Activated T-cell treated with anti-CD3 and anti-CD28 coated beads, Interleukin-2, amount 50 U/mL, for 4 hours (primary cell): ENCODE results near the gene MYO15A. TPM values are rescaled to one million over a fixed set of nuclear protein-coding genes. Genes with fewer than 3 reads are reported as not detected.

ENCODE experiments used
- ATAC-seq, 2 donors: fragments of 200-7000 bp; cut with Tn5 transposase; one replicate each; pipeline ENCODE4 v1.10.0; 2021
- DNase-seq: peaks from one replicate; pipeline ENCODE4 v3.0.0-alpha.2; 2020
- H3K27me3 Mint-ChIP-seq: one replicate; pipeline ENCODE4 v1.8.0; 2021; ENCODE audit warnings: low read depth, mixed read lengths
- H3K36me3 Mint-ChIP-seq: one replicate; pipeline ENCODE4 v1.8.0; 2022; ENCODE audit warnings: mixed read lengths; ENCODE audit not compliant: insufficient read depth
- H3K4me1 Mint-ChIP-seq: one replicate; pipeline ENCODE4 v1.8.0; 2021; ENCODE audit warnings: low read depth, mixed read lengths
- H3K4me3 Mint-ChIP-seq: one replicate; pipeline ENCODE4 v1.8.0; 2021; ENCODE audit warnings: mild to moderate bottlenecking, moderate library complexity, mixed read lengths
- H3K9me3 Mint-ChIP-seq: one replicate; pipeline ENCODE4 v1.8.0; 2021; ENCODE audit warnings: mixed read lengths
- total RNA-seq, 3 donors: library from RNA; stranded (reverse); gene quantifications; one replicate each; pipeline ENCODE4 v1.2.1, GENCODE V29; 2021

Gene MYO15A
- total RNA-seq, 3 donors from 2014 or later = 0.11 to 0.24 (median 0.23) TPM

DNA sequence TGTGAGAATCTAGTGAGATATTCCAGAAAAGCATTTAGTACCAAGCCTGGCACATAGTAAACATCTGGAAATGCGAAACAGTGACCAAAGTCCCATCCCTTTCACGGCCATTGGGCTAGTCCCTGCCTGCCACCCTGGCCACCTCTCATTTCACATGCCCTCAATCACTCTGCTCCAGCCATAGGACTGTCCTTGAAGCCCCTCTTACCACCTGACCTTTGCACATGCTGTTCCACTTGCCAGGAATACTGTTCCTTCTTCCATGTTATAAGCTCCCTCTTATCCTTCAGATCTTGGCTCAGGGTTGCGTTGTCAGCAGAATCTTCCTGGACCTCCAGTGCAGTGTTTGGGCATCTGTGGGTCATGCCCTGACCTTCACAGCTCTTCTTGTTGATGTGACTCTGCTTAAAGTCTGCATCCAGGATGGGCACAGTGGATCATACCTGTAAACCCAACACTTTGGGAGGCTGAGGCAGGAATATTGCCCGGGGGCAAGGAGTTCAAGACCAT lies 2.1 kb downstream of the MYO15A start:
- ATAC-seq (no peak), DNase-seq (no peak)
- H3K9me3 Mint-ChIP-seq = no peaks in the 10 kb centered on the region
- H3K4me3 Mint-ChIP-seq = no peak overlapping the region
- no peaks in the 10 kb centered on the region for H3K36me3 Mint-ChIP-seq
- no peaks in the 10 kb centered on the region for H3K27me3 Mint-ChIP-seq
- H3K4me1 Mint-ChIP-seq = no peaks in the 10 kb centered on the region

DNA sequence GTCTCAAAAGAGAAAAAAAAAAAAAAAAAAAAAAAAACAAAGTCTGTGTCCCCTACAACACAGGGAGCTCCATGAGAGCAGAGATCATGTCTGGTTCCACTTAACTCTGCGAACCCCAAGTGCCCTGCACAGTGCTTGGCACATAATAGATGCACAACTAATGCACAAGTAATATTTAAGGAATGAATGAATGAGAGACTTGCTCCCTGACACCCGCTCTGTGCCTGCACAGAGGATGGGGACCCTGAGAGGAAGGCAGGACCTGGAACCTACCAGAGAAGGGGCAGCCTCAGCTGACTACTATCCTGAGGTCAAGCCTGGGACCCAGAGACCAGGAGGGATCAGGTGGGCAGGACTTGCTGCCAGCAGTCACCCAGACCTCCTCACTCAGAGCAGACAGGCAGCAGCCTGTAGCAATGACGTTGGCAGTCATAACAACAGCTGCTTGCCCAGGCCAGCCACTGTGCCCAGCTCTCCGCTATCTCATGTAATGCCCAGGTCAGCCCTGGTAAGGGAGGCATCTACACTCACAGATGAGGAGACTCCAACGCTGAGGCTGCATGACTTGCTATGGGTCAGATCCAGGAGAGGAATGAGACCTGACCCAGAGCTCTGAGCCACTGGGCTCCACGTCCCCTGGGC lies 2.9 kb downstream of the MYO15A start:
- H3K36me3 Mint-ChIP-seq = no peaks in the 10 kb centered on the region
- ATAC-seq (no peak), DNase-seq (no peak)
- no peaks in the 10 kb centered on the region for H3K4me1 Mint-ChIP-seq
- no peaks in the 10 kb centered on the region for H3K27me3 Mint-ChIP-seq
- no peaks in the 10 kb centered on the region for H3K9me3 Mint-ChIP-seq
- H3K4me3 Mint-ChIP-seq = no peak overlapping the region

DNA sequence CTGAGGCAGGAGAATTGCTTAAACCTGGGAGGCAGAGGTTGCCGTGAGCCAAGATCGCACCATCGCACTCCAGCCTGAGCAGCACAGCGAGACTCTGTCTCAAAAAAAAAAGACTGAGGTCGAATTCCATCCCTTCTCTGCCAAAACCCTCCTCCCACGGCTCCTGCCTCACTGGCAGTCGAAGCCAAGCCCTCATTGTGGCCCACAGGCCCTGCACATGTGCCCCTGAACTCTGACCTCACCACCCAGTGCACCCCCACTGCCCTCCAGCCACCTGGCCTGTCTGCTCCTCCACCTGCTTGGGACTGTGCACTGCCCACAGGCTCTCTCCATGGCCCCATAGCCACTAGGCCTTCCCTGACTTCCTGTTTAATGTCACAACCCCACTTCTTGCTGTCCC lies 7.0 kb downstream of the MYO15A start:
- Mint-ChIP-seq H3K36me3 (peaks cover 2% of the 10 kb centered on the region), H3K4me1 (no peaks in the 10 kb centered on the region), H3K9me3 (peaks cover 4% of the 10 kb centered on the region), H3K4me3 (no peak overlapping the region), H3K27me3 (no peaks in the 10 kb centered on the region)
- ATAC-seq (no peak), DNase-seq (no peak)

DNA sequence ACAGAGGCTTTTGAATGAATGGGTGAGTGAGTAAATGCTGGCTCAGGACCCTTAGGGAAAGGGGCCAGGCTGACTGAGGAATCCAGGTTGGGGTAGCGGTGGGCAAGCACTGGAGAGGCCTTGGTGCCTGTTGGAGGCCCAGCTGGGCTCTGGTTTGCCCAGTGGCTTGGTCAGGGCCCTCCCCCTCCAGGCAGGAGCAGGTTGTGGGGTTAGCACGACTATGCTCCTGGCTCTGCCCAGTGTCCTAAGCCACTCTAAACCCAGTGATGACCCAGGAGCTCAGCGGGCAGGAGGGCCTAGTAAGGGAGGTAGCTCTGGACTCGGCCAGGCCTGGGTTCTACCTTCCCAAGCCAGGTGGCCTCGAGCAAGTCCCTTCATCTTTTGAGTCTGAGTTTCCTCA lies 7.5 kb downstream of the MYO15A start:
- ATAC-seq = no peak
- no peaks in the 10 kb centered on the region for H3K27me3 Mint-ChIP-seq

DNA sequence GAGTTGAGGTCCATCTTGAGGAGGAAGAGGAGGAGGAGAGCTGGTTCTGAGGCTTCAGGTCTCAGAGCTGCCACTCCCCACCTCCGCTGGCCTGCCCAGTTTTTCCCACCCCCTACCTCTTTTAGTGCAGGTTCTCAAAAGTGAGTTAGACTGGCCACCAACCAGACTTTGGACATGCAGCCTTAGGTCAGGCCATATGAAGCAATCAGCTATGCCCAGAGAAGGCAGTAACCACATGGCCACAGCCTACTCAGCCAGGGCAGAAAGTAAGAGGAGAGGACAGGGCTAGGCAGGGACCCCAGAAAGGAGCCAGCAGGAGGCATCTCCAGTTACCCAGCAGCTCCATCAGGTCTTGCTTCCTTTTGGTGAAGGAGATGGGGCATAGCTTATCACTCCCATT lies 9.0 kb downstream of the MYO15A start:
- peaks cover 2% of the 10 kb centered on the region for H3K36me3 Mint-ChIP-seq
- ATAC-seq (no peak), DNase-seq (no peak)
- H3K9me3 Mint-ChIP-seq = peaks cover 4% of the 10 kb centered on the region
- no peaks in the 10 kb centered on the region for H3K27me3 Mint-ChIP-seq
- H3K4me1 Mint-ChIP-seq = no peaks in the 10 kb centered on the region
- no peak overlapping the region for H3K4me3 Mint-ChIP-seq

More for the DNA sequence above, 7.5 kb downstream of the MYO15A start:
- Mint-ChIP-seq H3K9me3 (peaks cover 4% of the 10 kb centered on the region), H3K4me3 (no peak overlapping the region), H3K4me1 (no peaks in the 10 kb centered on the region), H3K36me3 (peaks cover 2% of the 10 kb centered on the region)
- no peak for DNase-seq

DNA sequence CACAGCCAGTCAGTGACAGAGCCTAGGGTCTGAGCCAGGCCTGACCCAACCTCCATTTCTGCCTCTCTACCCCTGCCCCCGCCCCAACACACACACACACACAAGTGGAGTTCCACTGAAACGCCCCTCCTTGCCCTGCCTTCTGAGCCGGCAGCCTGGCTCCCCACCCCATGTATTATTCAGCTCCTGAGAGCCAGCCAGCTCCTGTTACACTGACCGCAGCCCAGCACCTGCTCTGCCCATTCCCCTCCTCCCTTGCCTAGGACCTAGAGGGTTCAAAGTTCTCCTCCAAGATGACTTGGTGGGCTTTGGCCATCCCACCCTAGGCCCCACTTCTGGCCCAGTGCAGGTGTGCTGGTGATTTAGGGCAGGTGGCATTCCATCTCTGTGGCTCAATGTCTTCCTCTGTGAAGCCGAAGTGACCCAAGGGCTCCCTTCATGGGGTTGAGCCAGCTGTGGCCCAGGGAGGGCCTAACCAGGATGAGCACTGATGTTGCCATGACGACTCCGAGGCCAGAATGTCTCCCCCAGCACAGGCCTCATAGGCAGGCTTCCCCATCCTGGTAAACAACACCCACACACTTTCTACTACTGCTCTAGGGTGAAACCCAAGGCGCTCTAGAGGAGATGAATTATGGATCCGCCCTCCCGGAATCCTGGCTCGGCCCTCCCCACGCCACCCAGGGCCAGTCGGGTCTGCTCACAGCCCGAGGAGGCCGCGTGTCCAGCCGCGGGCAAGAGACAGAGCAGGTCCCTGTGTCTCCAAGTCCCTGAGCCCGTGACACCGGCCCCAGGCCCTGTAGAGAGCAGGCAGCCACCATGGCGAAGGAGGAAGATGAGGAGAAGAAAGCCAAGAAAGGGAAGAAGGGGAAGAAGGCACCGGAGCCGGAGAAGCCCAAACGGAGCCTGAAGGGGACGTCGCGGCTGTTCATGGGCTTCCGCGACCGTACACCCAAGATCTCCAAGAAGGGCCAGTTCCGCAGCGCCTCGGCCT lies 9.7 kb downstream of the MYO15A start:
- H3K4me3 Mint-ChIP-seq = no peak overlapping the region
- H3K9me3 Mint-ChIP-seq = peaks cover 4% of the 10 kb centered on the region
- ATAC-seq (no peak), DNase-seq (no peak)
- H3K4me1 Mint-ChIP-seq = no peaks in the 10 kb centered on the region
- H3K36me3 Mint-ChIP-seq = peaks cover 2% of the 10 kb centered on the region
- no peaks in the 10 kb centered on the region for H3K27me3 Mint-ChIP-seq

DNA sequence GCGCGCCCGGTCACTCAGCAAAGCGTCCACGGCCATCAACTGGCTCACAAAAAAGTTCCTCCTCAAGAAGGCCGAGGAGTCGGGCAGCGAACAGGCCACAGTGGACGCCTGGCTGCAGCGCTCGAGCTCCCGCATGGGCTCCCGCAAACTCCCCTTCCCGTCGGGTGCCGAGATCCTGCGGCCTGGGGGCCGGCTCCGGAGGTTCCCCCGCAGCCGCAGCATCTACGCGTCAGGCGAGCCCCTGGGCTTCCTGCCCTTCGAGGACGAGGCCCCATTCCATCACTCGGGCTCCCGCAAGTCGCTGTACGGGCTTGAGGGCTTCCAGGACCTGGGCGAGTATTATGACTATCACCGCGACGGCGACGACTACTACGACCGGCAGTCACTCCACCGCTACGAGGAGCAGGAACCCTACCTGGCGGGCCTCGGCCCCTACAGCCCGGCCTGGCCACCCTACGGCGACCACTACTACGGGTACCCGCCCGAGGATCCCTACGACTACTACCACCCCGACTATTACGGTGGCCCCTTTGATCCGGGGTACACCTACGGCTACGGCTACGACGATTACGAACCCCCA lies 10.7 kb downstream of the MYO15A start:
- Mint-ChIP-seq H3K4me3 (no peak overlapping the region), H3K4me1 (no peaks in the 10 kb centered on the region), H3K36me3 (peaks cover 2% of the 10 kb centered on the region), H3K27me3 (no peaks in the 10 kb centered on the region), H3K9me3 (peaks cover 4% of the 10 kb centered on the region)
- ATAC-seq (no peak), DNase-seq (no peak)

DNA sequence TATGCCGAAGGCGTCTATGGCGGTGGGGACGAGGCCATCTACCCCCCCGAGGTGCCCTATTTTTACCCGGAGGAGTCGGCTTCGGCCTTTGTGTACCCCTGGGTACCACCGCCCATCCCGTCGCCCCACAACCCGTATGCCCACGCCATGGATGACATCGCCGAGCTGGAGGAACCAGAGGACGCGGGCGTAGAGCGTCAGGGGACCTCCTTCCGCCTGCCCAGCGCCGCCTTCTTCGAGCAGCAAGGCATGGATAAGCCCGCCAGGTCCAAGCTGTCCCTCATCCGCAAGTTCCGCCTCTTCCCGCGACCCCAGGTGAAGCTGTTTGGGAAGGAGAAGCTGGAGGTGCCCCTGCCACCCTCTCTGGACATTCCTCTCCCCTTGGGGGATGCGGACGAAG lies 11.4 kb downstream of the MYO15A start:
- Mint-ChIP-seq H3K36me3 (peaks cover 2% of the 10 kb centered on the region), H3K4me1 (no peaks in the 10 kb centered on the region), H3K27me3 (no peaks in the 10 kb centered on the region), H3K4me3 (no peak overlapping the region), H3K9me3 (peaks cover 4% of the 10 kb centered on the region)
- DNase-seq (no peak), ATAC-seq (no peak)

DNA sequence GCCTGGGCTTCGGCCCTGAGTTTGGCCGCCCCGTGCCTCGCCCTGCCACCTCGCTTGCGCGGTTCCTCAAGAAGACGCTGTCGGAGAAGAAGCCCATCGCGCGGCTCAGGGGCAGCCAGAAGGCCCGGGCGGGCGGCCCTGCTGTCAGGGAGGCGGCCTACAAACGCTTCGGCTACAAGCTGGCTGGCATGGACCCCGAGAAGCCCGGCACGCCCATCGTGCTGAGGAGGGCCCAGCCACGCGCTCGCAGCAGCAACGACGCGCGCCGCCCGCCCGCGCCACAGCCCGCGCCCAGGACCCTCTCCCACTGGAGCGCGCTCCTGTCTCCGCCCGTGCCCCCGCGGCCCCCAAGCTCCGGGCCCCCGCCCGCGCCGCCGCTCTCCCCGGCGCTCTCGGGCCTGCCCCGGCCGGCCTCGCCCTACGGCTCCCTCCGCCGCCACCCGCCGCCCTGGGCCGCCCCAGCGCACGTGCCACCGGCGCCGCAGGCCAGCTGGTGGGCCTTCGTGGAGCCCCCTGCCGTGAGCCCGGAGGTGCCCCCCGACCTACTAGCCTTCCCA lies 12.0 kb downstream of the MYO15A start:
- Mint-ChIP-seq H3K9me3 (peaks cover 4% of the 10 kb centered on the region), H3K4me3 (no peak overlapping the region), H3K36me3 (peaks cover 2% of the 10 kb centered on the region), H3K27me3 (no peaks in the 10 kb centered on the region), H3K4me1 (no peaks in the 10 kb centered on the region)
- ATAC-seq = no peak
- DNase-seq = no peak

DNA sequence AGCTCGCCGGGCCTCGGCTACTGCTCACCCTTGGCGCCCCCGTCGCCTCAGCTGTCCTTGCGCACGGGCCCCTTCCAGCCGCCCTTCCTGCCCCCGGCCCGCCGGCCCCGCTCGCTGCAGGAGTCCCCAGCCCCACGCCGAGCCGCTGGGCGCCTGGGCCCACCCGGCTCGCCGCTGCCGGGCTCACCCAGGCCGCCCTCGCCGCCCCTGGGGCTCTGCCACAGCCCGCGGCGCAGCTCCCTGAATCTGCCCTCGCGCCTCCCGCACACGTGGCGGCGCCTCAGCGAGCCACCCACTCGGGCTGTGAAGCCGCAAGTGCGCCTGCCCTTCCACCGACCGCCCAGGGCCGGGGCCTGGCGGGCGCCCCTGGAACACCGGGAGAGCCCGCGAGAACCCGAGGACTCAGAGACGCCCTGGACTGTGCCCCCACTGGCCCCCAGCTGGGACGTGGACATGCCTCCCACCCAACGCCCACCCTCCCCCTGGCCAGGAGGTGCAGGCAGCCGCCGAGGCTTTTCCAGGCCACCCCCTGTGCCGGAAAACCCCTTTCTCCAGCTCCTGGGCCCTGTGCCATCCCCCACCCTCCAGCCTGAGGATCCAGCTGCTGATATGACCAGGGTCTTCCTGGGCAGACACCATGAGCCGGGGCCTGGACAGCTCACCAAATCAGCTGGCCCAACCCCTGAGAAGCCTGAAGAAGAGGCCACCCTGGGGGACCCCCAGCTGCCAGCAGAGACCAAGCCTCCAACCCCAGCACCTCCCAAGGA lies 12.8 kb downstream of the MYO15A start:
- no peaks in the 10 kb centered on the region for H3K4me1 Mint-ChIP-seq

DNA sequence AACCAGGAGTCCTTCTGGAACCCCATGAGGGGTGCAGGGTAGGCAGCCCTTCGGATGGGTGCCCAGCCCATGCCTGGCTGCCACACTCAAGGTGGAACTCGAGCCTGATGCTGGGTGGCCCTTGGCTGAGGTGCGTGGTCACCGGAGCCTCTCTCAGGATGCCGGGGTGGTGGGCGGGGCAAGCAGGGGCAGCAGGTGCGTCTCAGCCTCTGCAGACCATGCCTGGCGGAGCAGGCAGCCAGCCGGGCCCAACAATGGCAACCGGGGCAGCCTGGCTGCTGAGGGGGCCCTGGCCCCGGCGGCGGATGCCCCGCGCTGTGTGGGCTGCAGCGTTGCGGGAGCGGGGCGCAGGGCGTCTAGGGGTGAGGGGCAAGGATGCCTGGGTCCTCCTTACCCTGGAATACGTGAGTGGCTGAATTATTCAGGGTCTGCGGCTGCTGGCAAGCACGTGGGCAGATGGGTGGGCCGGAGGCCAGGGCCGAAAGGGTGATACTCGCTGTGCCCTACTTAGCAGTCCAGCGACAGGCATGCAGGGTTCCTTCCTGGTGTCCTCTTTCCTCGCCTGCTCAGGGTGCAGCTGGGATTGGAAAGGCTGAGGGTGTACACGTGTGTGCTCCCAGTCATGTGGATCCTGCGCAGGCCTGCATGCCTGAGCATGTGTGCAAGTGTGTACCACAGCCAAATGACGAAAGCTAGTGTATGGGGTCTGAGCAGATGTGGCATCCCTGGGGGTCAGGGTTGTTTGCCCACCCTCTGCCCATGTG lies 14.6 kb downstream of the MYO15A start:
- H3K27me3 Mint-ChIP-seq = no peaks in the 10 kb centered on the region
- no peak overlapping the region for H3K4me3 Mint-ChIP-seq
- DNase-seq (no peak), ATAC-seq (no peak)
- peaks cover 2% of the 10 kb centered on the region for H3K36me3 Mint-ChIP-seq
- peaks cover 4% of the 10 kb centered on the region for H3K9me3 Mint-ChIP-seq
- H3K4me1 Mint-ChIP-seq = no peaks in the 10 kb centered on the region

More for the DNA sequence above, 12.8 kb downstream of the MYO15A start:
- Mint-ChIP-seq H3K36me3 (peaks cover 2% of the 10 kb centered on the region), H3K27me3 (no peaks in the 10 kb centered on the region), H3K4me3 (no peak overlapping the region), H3K9me3 (peaks cover 4% of the 10 kb centered on the region)
- ATAC-seq (no peak), DNase-seq (no peak)

DNA sequence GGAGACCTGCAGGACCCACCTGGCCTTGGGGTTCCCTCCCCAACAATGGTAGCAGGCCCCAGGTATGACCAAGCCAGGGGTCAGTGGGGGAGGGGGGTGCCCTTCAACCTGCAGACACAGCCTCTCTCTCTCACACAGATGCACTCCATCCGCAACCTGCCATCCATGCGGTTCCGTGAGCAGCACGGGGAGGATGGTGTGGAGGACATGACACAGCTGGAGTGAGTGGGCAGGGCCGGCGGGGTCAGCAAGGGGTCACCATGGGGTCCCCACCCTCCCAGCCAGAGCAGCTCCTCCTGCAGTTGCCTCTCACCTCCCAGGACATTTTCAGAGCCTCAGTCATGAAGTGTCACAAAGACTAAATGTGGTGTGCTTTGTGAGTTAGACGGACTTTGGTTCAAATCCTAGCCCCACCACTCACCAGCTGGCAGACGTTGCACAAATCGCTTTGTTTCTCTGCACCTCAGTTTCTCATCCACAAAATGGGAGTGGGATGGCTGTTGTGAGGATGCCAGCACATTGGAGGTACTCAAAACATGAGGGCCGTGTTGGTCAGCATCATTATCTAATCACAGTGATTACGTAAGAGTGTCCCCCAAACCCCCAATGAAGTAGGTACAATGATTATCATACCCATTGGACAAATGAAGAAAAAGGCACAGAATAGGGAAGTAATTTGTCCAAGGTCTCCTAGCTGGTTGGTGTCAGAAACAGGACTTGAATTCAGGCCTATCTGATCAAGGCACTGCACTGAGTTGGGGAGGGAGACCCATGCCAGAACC lies 16.0 kb downstream of the MYO15A start:
- no peak overlapping the region for H3K4me3 Mint-ChIP-seq
- H3K36me3 Mint-ChIP-seq = peaks cover 2% of the 10 kb centered on the region
- no peaks in the 10 kb centered on the region for H3K4me1 Mint-ChIP-seq
- peaks cover 3% of the 10 kb centered on the region for H3K9me3 Mint-ChIP-seq
- H3K27me3 Mint-ChIP-seq = no peaks in the 10 kb centered on the region
- no peak for ATAC-seq
- DNase-seq = no peak
